GM06990 (cell line): Measurements from ENCODE around the gene EEPD1.

Source experiments
- DNase-seq: peaks from one replicate; pipeline ENCODE4 v3.0.0-alpha.2; 2011; ENCODE audit not compliant: insufficient read length; ENCODE audit errors: extremely low read depth
- H3K27me3 ChIP-seq: replicated peaks from 2 replicates; pipeline ENCODE4 v1.6.0; 2011; ENCODE audit warnings: low read length; ENCODE audit not compliant: control insufficient read depth, insufficient read depth
- H3K36me3 ChIP-seq: 2 replicates; pipeline ENCODE4 v1.5.1; 2011; ENCODE audit warnings: low read length; ENCODE audit not compliant: control insufficient read depth, insufficient read depth
- H3K4me3 ChIP-seq: replicated peaks from 2 replicates; pipeline ENCODE4 v1.5.1; 2011; ENCODE audit warnings: low read depth, mild to moderate bottlenecking, control low read depth, low read length
- CTCF ChIP-seq: IDR thresholded peaks from 2 replicates; pipeline ENCODE4 v1.5.1; 2011; ENCODE audit warnings: low read length, control low read depth, mild to moderate bottlenecking, inconsistent platforms; ENCODE audit not compliant: insufficient read depth, poor library complexity, severe bottlenecking

EEPD1 gene

GRCh38 chr7:36275735-36276284 is 122.8 kb downstream of the EEPD1 start:
- Histone ChIP-seq H3K4me3 (no peak overlapping the region), H3K27me3 (no peaks in the 10 kb centered on the region), H3K36me3 (no peaks in the 10 kb centered on the region)
- no peak for TF ChIP-seq CTCF
- DNase-seq = no peak

GRCh38 chr7:36276428-36277248 is 123.6 kb downstream of the EEPD1 start:
- no peaks in the 10 kb centered on the region for H3K27me3 ChIP-seq
- DNase-seq = no peak
- no peak overlapping the region for H3K4me3 ChIP-seq
- TF ChIP-seq CTCF = no peak
- no peaks in the 10 kb centered on the region for H3K36me3 ChIP-seq

GRCh38 chr7:36277249-36277542 is 124.1 kb downstream of the EEPD1 start:
- no peaks in the 10 kb centered on the region for H3K27me3 ChIP-seq
- no peak for TF ChIP-seq CTCF
- no peak overlapping the region for H3K4me3 ChIP-seq
- no peak for DNase-seq
- no peaks in the 10 kb centered on the region for H3K36me3 ChIP-seq

- DNase-seq = no peak
- TF ChIP-seq CTCF = no peak
- Histone ChIP-seq H3K27me3 (no peaks in the 10 kb centered on the region), H3K36me3 (no peaks in the 10 kb centered on the region), H3K4me3 (no peak overlapping the region)
Observed at GRCh38 chr7:36278069-36278619, 125.1 kb downstream of the EEPD1 start.

GRCh38 chr7:36278620-36279172 is 125.6 kb downstream of the EEPD1 start:
- Histone ChIP-seq H3K36me3 (no peaks in the 10 kb centered on the region), H3K27me3 (no peaks in the 10 kb centered on the region), H3K4me3 (no peak overlapping the region)
- no peak for DNase-seq
- TF ChIP-seq CTCF = no peak
